HG03175 (cell line): ENCODE results near the gene LDLRAD4.

Experiments
- ATAC-seq: cut with Tn5 transposase; IDR thresholded peaks from one replicate; pipeline ENCODE4 v1.9.1; 2021; ENCODE audit warnings: mild to moderate bottlenecking, moderate library complexity; ENCODE audit not compliant: unreplicated experiment

The LDLRAD4 gene

DNA sequence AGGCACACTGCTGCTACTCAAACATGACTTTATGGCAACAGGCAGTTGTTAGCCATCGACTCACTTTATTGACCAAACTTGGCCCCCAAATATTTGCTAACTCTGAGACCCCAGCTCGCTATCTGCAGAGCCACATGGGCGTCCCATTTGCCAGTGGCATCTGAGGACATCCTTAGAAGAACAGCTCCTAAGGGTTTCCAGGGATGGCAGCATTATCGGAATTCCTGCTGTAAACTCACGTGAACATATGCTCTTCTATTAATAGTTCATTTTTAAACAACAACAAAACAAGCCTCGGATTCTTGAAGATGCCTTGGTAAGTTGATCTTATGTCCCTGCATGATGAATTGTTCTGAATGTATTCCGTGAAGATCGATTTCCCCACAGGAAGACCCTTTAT lies 181.0 kb downstream of the LDLRAD4 start:
- no peak for ATAC-seq

DNA sequence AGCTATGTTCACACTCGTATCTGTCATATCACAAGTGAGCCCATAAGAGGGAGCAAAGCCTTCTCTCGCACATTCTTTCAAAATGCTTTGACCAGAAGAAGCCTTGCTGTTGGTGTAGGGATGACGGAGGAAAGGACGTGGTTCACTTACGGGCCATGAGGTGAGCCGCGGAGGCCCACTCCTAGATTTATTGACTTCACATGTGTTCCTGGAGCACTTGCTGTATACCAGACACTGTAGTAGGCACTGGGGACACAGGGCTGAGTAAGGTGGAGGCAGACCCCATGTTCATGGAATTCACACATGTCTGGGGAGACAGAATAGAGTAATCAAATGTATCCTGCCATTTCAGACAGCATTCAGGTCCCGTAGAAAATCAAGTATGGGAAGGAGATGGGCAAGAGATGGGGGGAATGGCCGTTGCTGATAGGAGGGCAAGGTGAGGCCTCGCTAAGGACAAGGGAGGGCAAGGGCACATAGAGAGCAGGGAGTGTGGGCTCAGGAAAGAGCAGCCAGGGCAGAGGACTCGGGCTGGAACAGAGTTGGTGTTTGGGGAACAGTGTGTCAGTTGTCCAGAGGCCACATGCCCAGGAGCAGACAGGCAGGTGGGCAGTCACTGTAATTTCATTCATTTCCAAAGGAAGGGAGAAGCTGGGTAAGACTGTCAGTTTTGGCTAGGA lies 182.2 kb downstream of the LDLRAD4 start:
- no peak for ATAC-seq

DNA sequence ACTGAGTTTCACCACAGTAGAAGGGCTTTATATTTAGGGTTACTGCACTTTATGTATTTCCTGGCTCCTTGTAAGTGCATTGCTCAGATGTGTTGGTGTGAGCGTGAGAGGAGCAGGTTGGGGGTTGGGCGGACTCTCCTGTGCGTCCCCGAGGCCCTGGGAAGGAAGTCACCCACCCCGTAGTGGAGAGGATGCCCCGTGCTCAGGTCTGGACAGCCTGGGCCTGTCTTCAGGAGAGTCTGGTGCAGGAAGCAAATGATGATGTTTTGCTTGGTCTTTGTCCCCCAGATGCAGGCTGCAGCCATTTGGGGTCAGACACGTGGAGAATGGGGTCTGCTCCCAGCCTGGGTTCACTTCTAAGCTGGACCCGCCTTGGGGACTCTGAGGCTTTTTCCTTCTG lies 182.8 kb downstream of the LDLRAD4 start:
- no peak for ATAC-seq

DNA sequence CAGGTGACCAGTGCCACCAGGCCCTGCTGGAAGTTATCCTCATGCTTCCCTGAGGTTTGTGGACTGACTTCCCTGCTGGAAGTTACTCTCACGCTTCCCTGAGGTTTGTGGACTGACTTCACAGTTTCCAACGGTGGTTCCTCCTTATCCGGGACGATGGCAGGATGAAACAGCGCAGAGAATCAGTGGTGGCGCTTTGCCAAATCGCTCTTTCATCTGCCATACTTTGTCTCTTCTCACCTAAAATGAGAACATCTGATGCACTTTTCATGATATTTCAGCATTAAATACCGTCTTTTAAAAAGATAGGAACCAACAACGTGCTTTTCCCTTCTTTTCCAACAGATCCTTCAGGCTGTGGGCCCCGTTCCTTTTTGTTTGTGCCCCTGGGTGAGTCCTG lies 183.3 kb downstream of the LDLRAD4 start:
- ATAC-seq, result no peak

DNA sequence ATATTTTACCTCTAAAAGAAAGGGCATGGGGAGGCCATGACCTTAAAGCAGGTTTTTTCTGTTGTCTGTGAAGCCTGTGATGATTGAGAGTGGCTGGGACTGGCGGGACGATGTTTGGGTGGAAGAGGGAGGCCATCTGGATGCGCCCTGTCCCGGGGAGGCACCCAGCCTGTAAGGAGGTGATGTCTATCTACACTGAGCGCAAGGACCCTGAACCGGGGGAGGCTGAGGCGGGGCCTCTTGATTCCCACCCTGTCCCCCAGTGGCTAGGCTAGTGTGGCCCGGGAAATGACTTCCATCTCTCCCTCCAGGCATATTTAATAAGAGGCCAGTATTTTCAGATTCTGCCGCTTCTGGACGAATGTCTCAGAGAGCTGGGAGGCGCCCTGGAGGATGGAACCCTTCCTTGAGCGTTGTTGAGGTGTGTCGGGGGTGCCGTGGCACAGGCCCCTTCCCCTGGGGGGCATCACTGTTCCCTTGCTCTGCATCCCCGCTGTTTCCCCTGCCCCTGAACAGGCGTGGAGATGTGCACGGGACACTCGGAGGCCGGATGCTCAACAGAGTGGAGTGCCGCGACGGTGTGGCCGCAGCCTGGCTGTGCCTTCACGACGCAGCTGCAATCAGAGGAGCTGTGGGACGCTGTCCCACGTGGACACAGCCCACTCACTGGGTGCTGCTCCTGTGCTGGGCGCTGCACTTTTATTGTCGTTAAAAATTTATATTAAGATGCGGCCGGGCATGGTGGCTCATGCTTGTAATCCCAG lies 185.4 kb downstream of the LDLRAD4 start:
- no peak for ATAC-seq

DNA sequence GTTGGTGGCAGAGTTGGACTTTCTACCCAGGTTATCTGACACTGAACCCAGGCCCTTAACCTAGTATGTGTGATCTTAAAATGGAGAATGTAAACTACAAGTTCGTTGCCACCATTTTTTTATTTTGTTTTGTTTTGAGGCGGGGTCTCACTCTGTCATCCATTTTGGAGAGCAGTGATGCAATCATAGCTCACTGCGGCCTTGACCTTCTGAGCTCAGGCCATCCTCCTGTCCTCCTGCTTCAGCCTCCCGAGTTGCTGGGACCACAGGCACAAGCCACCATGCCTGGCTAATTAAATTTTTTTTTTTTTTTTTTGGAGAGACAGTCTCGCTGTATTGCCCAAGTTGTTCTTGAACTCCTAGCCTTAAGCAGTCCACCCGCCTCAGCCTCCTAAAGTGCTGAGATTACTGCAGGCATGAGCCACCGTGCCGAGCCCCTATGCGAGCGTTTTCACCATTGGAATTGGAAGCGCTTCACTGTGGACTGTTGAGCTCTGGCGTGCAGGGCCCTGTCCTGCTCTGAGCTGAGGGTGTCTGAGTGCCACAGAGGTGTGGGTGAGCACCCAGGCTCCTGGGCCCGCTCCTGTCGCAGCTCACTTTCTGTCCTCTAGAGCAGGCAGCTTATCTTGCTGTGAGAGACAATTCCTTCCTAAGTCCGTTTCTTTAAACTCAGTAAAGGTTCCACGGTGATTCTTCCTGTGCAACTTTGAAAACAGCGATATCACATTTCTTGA lies 186.9 kb downstream of the LDLRAD4 start:
- ATAC-seq, result no peak

DNA sequence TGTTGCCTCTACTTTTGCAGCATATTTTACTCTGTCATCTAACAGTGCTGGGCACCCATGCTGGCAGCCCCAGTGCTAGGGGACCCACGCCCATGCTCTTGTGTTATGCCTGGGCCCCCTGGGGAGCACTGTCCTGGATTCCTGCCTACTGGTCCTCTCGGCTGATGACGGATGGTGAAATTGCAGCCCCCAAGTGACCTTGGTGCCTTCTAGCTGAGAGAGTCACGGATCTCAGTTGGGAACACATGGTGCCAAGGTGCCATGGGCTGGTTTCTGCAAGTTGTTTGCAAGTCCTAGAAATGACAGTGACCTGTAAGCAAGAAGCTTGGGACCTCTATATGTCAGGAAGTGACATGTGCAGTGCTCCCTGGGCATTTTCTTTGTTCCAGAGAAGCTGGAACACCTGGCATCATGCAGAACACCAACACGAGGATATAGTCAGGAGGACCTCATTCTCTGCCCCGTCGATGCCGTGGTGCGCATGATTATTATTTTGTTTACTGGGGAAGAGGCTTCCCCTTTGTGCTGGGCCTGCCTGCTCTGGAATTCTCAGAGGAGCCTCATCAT lies 187.6 kb downstream of the LDLRAD4 start:
- no peak for ATAC-seq

DNA sequence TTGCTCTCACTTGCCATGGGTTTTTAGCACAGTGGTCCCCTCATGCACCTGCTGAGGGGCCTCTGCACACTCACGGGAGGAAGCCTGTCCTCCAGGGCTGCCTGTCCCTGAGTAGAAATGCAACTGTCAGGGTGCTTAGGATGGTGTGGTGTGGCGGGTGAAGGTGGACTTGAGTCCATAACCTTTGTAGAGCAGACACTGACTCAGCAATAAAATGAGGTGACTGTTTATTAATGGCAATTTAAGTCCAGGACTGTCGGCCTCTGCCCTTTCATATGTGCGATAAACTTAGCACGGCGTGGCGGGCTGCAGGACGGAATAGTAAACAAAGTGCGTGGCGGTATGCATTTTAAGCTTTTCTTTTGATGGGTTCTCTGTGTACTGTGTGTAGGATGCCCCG lies 188.2 kb downstream of the LDLRAD4 start:
- no peak for ATAC-seq

DNA sequence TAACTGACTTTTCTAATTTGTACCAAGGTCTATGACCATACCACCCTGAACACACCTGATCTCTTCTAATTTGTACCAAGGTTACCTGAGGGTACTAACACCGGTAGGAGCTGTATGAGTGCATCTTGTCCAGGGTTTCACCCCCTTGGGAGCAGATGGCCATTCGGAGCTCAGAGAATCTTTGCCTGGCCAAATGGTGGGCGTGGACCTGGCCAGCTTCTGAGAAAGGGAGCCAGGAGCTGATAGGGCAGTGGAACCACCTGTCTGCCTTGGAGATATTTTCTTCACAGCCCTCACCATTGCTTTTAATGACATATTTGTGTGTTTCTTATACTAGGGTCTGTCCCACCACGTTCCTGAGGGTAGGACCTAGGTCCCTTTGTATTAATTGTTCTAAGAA lies 188.9 kb downstream of the LDLRAD4 start:
- no peak for ATAC-seq

DNA sequence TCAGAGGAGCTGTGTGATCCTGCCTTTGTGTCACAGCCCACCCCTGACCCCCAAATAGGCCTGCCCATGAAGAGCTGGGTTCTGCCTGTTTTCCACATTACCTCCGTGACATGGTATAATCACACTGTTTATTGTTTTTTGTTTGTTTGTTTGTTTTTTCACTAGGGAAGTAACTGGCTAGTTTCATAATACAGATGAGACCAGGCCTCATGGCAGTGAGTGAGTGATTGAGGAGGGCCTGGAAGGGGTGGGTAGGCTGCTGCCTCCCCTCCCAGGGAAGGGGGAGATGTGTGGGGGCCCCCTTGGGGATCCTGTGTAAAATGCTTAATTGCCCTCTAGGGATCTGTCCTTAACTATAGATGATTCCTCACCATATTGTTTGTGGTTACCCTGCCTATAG lies 190.5 kb downstream of the LDLRAD4 start:
- ATAC-seq, result no peak

DNA sequence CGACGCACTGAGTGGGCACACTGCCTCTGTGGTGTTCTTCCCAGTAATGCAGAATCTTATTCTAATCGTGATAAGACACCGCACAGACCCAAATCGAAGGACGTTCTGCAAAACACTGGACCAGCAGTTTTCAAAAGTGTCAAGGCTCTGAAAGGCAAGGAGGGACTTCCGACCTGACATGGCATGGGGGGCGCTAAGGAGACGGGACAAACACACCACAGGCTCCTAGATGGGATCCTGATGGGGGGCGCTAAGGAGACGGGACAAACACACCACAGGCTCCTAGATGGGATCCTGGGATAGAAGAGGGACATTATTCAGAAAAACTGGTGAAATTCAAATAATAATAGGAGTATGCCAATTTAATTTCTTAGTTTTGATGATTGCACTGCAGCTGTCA lies 191.4 kb downstream of the LDLRAD4 start:
- no peak for ATAC-seq

DNA sequence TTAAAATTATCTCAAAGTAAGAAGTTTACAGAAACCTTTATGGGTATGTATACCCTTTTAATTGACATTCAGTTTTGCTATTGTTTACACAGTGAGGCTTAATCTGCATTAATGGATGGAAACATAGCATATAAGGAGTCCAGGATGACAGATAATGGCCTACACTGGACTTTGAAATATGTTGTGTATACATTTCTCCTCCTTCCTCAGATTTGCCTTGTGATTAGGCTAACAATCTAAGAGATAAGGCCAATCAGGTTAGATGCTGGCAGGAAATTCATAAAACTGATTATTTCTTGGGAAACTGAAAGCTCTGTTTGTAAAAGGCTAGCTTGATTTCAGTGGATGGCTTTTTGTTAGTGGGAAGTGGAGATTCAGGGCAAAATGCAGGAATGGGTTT lies 191.9 kb downstream of the LDLRAD4 start:
- ATAC-seq, result no peak

DNA sequence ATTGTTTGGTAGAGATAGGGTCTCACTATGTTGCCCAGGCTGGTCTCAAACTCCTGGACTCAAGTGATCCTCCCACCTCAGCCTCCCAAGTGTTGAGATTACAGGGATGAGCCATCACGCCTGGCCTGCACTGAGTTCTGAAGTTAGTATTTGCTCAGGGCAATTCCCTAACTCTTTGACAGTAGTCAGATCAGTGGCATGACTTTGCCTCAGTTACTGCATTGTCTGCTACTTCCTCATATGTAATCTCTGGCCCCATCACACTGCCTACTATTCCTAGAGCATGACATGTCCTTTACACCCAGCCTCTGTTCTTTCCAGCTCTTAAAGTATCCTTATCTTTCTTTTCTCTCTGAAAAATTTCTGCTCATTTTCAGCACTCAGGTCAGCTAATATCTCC lies 193.5 kb downstream of the LDLRAD4 start:
- no peak for ATAC-seq

DNA sequence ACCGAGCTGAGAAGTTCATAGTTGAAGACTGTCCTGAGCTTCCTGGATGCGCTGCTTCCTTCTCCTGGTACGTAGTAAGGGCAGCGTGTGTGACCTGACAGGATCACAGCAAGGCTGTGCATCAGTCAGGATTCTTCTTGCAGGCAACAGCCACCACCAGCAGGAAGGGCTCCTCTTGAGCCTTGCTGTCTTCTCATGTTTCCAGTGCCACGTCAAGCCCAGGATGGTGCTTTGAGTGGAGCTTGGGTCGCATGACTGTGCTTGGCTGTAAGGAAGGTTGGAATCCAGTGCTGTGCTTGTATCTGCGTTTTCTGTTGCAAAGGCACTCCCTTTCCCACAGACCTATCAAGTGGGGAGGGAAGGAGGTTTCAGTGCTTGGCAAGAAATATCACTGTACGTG lies 194.3 kb downstream of the LDLRAD4 start:
- ATAC-seq, result no peak

DNA sequence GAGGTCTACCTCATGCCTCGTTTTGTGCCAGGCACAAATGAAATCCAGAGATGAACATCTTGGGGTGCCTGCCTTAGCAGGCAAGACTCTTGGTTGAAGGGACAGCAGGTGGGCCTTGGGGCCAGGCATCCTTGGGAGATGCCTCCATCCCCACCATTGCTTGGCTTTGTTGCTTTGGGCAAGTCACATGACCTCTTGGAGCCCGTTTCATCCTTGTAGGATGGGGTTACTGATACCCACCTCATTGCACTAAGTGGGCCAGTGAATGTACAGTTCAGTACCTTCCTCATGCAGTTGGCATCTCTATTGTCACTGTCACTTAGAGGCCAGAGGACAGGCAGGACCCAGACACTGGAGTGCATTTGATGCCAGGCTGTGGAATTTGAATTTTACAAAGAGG lies 195.5 kb downstream of the LDLRAD4 start:
- no peak for ATAC-seq

DNA sequence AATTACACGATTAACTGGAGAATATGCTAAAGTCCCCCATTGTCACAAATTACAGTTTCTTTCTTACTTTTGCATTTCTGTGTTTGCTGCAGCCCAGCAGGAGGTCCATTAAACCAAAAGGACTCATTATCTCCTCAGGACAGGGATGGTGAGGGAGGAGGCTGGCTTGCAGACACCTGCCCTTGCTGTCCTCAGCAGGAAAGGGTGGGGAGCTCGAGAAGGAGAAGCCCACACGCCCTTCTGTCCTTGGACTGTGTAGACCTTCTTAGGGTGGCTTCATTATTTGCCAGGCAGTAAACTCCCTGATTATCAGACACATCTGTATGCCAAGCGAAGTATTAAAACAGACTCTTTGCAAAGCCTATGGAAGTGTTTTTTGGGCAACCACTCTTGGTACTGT lies 196.0 kb downstream of the LDLRAD4 start:
- no peak for ATAC-seq

DNA sequence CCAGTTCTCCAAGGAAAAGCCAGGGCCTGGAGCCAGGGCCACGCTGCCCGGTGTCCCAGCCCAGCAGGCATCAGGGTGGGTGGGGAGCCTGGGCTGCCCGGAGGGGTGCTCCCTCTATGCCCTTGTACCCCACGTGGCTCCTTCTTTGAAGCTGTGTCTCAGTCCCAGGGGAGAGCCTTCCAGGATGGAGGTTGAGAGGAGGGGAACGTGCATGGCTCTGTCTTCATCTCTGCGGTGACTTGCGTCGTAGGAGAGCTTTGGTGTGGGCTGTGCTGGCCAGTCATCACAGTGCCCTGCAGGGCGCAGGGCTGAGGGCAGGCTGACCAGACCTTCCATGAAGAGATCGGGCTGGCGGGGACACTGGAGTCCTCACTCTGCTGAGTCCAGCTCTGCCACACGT lies 197.2 kb downstream of the LDLRAD4 start:
- no peak for ATAC-seq

DNA sequence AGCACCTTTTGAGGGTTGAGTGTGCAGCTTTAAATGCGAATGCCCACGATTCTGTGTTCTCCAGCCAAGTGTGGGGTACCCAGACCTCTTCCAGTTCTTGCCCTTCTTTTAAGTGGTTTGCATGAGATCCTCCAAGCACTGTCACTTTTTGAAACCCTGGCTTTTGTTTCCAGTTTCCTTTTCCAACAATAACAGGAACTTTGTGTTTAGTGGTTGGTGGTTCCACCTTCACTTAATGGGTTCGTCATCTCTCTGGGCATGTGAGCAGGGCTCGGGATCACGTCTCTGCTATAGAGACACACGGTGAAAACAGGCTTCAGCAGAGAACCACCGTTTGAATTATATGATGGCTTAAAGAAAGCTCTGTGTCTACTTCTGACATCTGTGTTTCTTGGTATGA lies 197.6 kb downstream of the LDLRAD4 start:
- no peak for ATAC-seq

DNA sequence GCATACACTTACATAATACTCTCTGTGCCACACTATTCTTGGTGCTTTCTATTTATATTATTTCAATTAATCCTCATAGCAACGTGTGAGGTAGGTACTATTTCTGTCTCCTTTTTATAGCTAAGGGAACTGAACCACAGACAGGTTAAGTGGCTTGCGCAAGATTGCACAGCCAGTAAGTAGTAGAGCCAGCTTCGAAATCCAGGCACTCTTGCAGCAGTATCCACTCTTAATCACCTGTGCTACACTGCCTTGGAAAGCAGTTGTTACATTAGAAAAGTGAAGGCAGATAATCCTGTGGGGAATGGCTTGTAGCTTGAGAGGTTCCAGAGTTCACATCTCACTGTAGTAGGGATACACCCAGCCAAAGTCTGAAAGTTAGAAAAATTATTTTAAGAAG lies 198.3 kb downstream of the LDLRAD4 start:
- ATAC-seq, result no peak

DNA sequence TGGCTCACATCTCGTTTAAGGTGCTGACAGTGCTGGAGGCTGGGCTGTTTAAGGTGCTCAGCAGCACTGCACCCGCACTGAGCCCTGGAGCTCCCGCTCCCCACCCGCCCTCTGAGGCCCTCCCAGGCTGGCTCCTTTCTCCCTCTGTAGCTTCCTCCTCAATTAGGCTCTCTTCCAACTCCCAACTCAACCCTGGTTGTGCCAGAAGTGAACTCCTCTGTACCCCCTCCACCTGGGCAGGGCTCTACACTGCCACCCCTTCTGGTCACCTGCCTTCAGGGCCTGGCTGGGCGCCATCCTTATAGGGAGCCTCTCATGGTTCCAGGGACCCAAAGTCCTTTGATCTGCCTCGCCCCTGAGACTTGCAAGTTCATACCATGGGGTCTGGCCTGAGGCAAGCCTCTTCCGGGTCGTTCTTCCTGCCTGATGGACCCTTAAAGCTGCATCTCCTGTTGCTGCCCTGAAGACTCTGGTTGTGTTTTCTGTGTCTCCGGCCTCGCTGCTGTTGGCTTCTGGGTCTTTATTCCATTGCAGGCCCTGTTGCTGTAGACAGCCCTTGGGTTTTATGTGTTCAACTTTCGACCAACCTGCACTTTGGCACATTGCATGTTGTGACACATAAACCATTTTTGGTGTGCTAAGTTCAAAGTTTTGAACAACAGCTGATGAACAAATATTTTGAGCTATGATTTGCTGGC lies 199.6 kb downstream of the LDLRAD4 start:
- ATAC-seq, result no peak
